Right lobe of liver (tissue), 6 donors: ENCODE measurements around the gene PCNX2. TPM values are rescaled to one million over a fixed set of nuclear protein-coding genes. Genes with fewer than 3 reads are reported as not detected.

Source experiments
- ATAC-seq, 4 donors: fragments of 200-7000 bp; cut with Tn5 transposase; one replicate each; pipeline ENCODE4 v1.9.1; 2020; ENCODE audit warnings: mild to moderate bottlenecking in 4 of 4, moderate library complexity in 4 of 4
- DNase-seq, 3 donors: peaks; one replicate each; pipeline ENCODE4 v3.0.0-alpha.2; 2020
- H3K27ac ChIP-seq, 3 donors: fragments of 200-600 bp; one replicate each; pipeline ENCODE4 v1.8.0; 2022
- H3K27me3 ChIP-seq, 2 donors: fragments of 200-600 bp; one replicate each; pipeline ENCODE4 v1.8.0; 2022
- H3K36me3 ChIP-seq, 4 donors: fragments of 200-600 bp; sonication (generic) in 1 of 4; one replicate each; pipeline versions ENCODE4 v1.5.1 to v1.8.0; 2017 to 2022; ENCODE audit warnings: control low read depth in 1 of 4
- H3K4me1 ChIP-seq, 4 donors: fragments of 200-600 bp; sonication (generic) in 1 of 4; one replicate each; pipeline versions ENCODE4 v1.5.1 to v1.8.0; 2017 to 2022; ENCODE audit warnings: control low read depth in 1 of 4
- H3K4me3 ChIP-seq, 3 donors: fragments of 200-600 bp; one replicate each; pipeline ENCODE4 v1.8.0; 2022
- H3K9me3 ChIP-seq, 4 donors: fragments of 200-600 bp; sonication (generic) in 1 of 4; one replicate each; pipeline versions ENCODE4 v1.5.1 to v1.8.0; 2017 to 2022; ENCODE audit warnings: control low read depth in 1 of 4
- POLR2A ChIP-seq: fragments of 450-650 bp; IDR thresholded peaks from one replicate; pipeline ENCODE4 v1.6.1; 2017; ENCODE audit warnings: antibody characterized with exemption, mild to moderate bottlenecking
- WGBS: methylation state at CpG from one replicate; pipeline ENCODE4 v1.1.6; 2018; ENCODE audit warnings: low coverage, low lambda C conversion rate; ENCODE audit not compliant: insufficient coverage; ENCODE audit errors: missing lambda C conversion rate; 5-methylcytosine and 5-hydroxymethylcytosine counted together
- intact Hi-C, 2 donors: fragments of 100-400 bp; cut with DNase I; formaldehyde crosslinking; loops; one replicate each; pipeline versions ENCODE4 v1.11.2 to v1.14.1; 2022
- total RNA-seq, 6 experiments: library from RNA; depleted of rRNA in 2 of 6; stranded (reverse); fragments of >200 nt in 2 of 6; fragmentation: NEBNext Ultra II Directional in 3 of 6; extraction: Animal tissue kit (Norgen Biotek cat#: 25700) in 3 of 6; gene quantifications; one replicate each; pipeline versions ENCODE4 v1.1.0 to v1.2.4, GENCODE V29; 2016 to 2023
- TF ChIP-seq, protein P1 (sequence below), 4 donors: fragments of 200-600 bp in 3 of 4; fragments of 450-650 bp in 1 of 4; IDR thresholded peaks; one replicate each; pipeline versions ENCODE4 v1.5.1 to v1.8.0; 2016 to 2022; ENCODE audit warnings: antibody characterized with exemption in 4 of 4, mild to moderate bottlenecking in 2 of 4
- donor health status: DM: no; HTN: yes; CAD: no.
- donor health status: DM: no; HTN: no; CAD: no.
- donor health status: DM: no; HTN: no; CAD: no.
- donor health status: DM: no; HTN: yes; CAD: no.
- donor health status: DM: no; HTN: yes; CAD: no.

Gene PCNX2
- total RNA-seq, 6 experiments from 2014 or later, result 0.35 to 3.4 (median 0.82) TPM

DNA sequence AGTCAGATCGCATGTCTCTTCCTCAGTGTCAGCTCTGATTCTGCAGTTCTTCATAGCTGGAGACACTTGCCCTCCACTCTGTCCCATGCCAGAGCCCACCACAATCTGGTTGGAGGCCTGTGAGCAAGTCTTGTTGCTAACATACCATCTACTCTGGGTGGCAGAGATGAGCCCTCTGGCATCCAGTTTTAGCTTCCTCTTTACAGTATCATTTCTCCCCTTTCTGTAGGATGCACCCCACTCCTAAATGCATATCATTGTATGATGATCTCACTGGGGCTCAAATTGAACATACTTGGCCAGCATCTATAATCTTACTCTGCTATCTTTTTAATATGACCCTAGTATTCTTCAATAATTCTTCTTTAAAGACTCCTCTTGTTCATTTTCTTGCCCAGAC lies 16.9 kb downstream of the PCNX2 start:
- H3K9me3 ChIP-seq, result no peaks in the 10 kb centered on the region
- no peak for DNase-seq
- no CpG with 5 or more reads among the region's 1 CpG for WGBS
- no peaks in the 10 kb centered on the region for H3K4me1 ChIP-seq
- H3K27ac ChIP-seq, result no peak overlapping the region
- no peak for ATAC-seq
- TF ChIP-seq, protein P1, sequence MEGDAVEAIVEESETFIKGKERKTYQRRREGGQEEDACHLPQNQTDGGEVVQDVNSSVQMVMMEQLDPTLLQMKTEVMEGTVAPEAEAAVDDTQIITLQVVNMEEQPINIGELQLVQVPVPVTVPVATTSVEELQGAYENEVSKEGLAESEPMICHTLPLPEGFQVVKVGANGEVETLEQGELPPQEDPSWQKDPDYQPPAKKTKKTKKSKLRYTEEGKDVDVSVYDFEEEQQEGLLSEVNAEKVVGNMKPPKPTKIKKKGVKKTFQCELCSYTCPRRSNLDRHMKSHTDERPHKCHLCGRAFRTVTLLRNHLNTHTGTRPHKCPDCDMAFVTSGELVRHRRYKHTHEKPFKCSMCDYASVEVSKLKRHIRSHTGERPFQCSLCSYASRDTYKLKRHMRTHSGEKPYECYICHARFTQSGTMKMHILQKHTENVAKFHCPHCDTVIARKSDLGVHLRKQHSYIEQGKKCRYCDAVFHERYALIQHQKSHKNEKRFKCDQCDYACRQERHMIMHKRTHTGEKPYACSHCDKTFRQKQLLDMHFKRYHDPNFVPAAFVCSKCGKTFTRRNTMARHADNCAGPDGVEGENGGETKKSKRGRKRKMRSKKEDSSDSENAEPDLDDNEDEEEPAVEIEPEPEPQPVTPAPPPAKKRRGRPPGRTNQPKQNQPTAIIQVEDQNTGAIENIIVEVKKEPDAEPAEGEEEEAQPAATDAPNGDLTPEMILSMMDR (IDR thresholded peaks at IDR 0.05), result no peak
- TF ChIP-seq POLR2A, result no peak
- H3K36me3 ChIP-seq, result no peaks in the 10 kb centered on the region
- no peak overlapping the region for H3K4me3 ChIP-seq
- H3K27me3 ChIP-seq, result no peaks in the 10 kb centered on the region
- intact Hi-C loops, result no loop called here

DNA sequence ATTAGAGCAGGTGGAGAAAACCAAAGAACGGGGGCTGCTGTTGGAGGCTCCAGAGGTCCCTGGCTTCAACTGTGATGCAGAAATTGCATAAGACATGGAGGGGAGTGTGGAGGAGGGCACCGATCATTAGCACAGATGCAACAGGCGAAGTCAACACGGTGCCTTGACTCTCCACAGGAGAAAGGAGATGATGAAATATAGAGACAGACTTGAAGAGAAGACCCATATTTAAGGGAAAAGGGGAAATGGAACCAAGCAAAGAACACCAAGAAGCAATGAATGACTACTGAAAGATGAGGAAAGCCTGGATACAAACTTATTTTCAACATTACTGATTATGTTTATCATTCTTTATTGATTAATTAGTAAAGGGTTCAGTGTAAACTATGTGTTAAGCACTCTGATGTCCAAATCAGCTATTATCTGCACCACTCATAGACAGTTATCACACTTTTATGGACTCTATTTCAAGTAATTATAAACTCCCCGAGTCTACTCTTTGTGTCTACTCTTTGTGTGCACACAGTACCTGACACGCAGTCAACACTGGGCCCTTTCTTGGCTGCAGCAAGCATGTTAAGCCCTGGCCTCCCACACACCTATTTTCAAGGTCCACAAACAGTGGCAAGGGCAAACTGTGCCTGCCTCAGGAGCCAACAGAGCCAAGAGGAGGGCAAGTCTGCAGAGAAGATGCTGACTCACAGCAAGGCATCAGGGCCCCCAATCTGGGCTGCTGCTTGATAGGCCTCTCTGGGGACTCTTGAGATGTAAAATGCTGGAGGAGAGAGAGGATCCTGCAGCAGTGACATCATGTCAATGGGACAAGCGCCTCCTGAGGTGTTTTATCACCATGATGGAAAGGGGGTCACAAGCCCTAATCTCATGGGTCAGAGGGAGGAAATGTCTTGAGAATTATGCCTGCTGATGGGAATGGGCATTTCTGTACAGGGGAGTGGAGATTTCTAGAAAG lies 17.6 kb downstream of the PCNX2 start:
- intact Hi-C loops, result no loop called here
- TF ChIP-seq, protein P1 (IDR thresholded peaks at IDR 0.05), result no peak
- no peak for TF ChIP-seq POLR2A
- no peaks in the 10 kb centered on the region for H3K27me3 ChIP-seq
- DNase-seq (no peak), ATAC-seq (peak in 1 of 4 donors; percentile 32)
- H3K9me3 ChIP-seq, result no peaks in the 10 kb centered on the region
- no peaks in the 10 kb centered on the region for H3K4me1 ChIP-seq
- H3K36me3 ChIP-seq, result no peaks in the 10 kb centered on the region
- H3K4me3 ChIP-seq, result no peak overlapping the region
- whole genome bisulfite sequencing, result 72% methylated on average over 6 of the region's 7 CpGs
- H3K27ac ChIP-seq, result no peak overlapping the region

DNA sequence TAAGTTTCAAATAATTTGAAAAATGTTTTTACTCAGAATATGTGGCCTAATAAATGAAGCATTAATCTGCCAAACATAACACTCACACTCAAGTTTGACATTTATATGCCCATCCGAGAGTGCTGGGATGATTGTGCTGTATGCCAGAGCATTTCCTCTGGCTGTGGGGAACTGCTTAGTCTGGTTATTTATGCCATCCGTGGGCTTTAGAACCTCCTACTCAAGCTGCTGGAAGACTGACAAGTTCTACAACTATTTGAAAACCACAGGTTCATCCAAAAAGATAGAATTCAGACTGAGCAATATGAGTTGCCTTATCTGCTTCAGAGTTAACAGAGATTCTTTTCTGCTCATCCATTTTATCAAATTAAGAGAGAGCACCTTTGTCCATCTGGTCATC lies 25.9 kb downstream of the PCNX2 start:
- ATAC-seq, result no peak
- 36% methylated on average over 2 of the region's 2 CpGs for WGBS
- intact Hi-C loops, result no loop called here

DNA sequence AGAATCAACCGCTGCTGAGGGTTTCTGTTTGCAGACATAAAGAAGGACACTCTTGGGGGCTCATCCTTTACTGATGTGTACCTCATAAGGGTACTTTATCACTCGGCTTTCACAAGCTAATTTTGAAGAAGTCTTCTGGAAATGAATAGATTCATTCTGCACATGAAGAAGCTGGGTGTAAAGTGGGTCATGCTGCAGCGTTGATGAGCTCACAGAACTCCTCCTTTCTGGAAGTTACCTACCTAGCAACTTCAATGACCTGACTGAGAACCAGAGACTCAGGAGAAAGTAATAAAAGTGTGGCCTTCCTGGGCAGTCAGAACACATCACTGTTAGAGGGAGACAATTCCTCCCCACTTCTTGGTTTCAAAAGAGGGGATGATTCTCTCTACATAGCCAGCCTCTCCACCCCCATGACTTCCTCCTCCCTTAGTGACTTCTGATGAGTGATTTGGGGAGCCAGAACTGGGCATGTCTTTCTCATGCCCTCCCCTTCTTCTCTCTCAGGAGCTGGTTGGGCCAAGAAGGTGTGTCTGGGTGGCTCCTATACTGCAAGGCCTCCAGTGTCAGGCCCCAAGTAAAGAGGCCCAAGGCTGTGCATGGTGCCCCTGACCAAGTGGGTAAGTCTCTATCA lies 27.0 kb downstream of the PCNX2 start:
- 42% methylated on average over 2 of the region's 3 CpGs for WGBS

More for the DNA sequence above, 25.9 kb downstream of the PCNX2 start:
- Histone ChIP-seq H3K36me3 (no peaks in the 10 kb centered on the region), H3K9me3 (no peaks in the 10 kb centered on the region), H3K4me1 (no peaks in the 10 kb centered on the region), H3K27me3 (no peaks in the 10 kb centered on the region), H3K27ac (no peak overlapping the region), H3K4me3 (no peak overlapping the region)
- DNase-seq, result no peak
- no peak for TF ChIP-seq POLR2A
- TF ChIP-seq, protein P1 (IDR thresholded peaks at IDR 0.05), result no peak

More for the DNA sequence above, 27.0 kb downstream of the PCNX2 start:
- H3K4me1 ChIP-seq, result no peaks in the 10 kb centered on the region
- no peak for DNase-seq
- no peak for ATAC-seq
- H3K27ac ChIP-seq, result no peak overlapping the region
- TF ChIP-seq, protein P1 (IDR thresholded peaks at IDR 0.05), result no peak
- no peak for TF ChIP-seq POLR2A
- no peak overlapping the region for H3K4me3 ChIP-seq
- H3K27me3 ChIP-seq, result no peaks in the 10 kb centered on the region
- no peaks in the 10 kb centered on the region for H3K36me3 ChIP-seq
- no peaks in the 10 kb centered on the region for H3K9me3 ChIP-seq
- intact Hi-C loops, result no loop called here
